Naive thymus-derived CD4-positive, alpha-beta T cell (primary cell): ENCODE results near the gene CADPS. TPM values are rescaled to one million over a fixed set of nuclear protein-coding genes. Genes with fewer than 3 reads are reported as not detected.

Experiments
- ATAC-seq: fragments of 150-1000 bp; cut with Tn5 transposase; 2 replicates; pipeline ENCODE4 v1.10.0; 2021; ENCODE audit warnings: mild to moderate bottlenecking, moderate library complexity
- CTCF ChIA-PET: fragments of 350-600 bp; sonication (Branson Sonifier 250); formaldehyde crosslinking; loops from one replicate; lab custom pipeline; 2021; ENCODE audit warnings: antibody characterized with exemption; lab: Charles Lee
- POLR2A ChIA-PET: fragments of 350-600 bp; sonication (Branson Sonifier 250); formaldehyde crosslinking; loops from one replicate; lab custom pipeline; 2021; ENCODE audit warnings: antibody characterized with exemption, inconsistent platforms; lab: Charles Lee
- DNase-seq, 9 donors: peaks; one replicate each; pipeline versions ENCODE4 v3.0.0 to v3.0.0-alpha.2; 2020 to 2022; ENCODE audit warnings: mixed read lengths in 1 of 9
- H3K27ac ChIP-seq: one replicate; pipeline ENCODE4 v1.7.0; 2013; ENCODE audit warnings: mild to moderate bottlenecking, low read depth, low read length, moderate library complexity
- H3K27me3 ChIP-seq, 2 donors: one replicate each; pipeline ENCODE4 v1.7.0; 2013; ENCODE audit warnings: low read length in 2 of 2, mild to moderate bottlenecking in 2 of 2, moderate library complexity in 2 of 2; ENCODE audit not compliant: control insufficient read depth in 2 of 2, insufficient read depth in 2 of 2
- H3K36me3 ChIP-seq, 3 experiments: 1 replicate in 2 of 3; 2 replicates in 1 of 3; pipeline ENCODE4 v1.7.0; 2013; ENCODE audit warnings: low read length in 3 of 3, mild to moderate bottlenecking in 3 of 3, moderate library complexity in 1 of 3; ENCODE audit not compliant: insufficient read depth in 3 of 3, control insufficient read depth in 2 of 3
- H3K4me1 ChIP-seq, 2 donors: one replicate each; pipeline ENCODE4 v1.7.0; 2013; ENCODE audit warnings: low read length in 2 of 2, mild to moderate bottlenecking in 2 of 2, moderate library complexity in 1 of 2; ENCODE audit not compliant: control insufficient read depth in 2 of 2, insufficient read depth in 2 of 2
- H3K4me3 ChIP-seq: 2 replicates; pipeline ENCODE4 v1.7.0; 2013; ENCODE audit warnings: mild to moderate bottlenecking, low read length
- H3K9me3 ChIP-seq, 3 experiments: 1 replicate in 2 of 3; 2 replicates in 1 of 3; pipeline ENCODE4 v1.7.0; 2013; ENCODE audit warnings: low read length in 3 of 3; ENCODE audit not compliant: control insufficient read depth in 2 of 3
- H3K27ac Mint-ChIP-seq, 9 donors: one replicate each; pipeline ENCODE4 v1.8.0; 2020 to 2022; ENCODE audit warnings: mixed read lengths in 9 of 9, mild to moderate bottlenecking in 8 of 9, moderate library complexity in 5 of 9, inconsistent platforms in 2 of 9
- H3K27me3 Mint-ChIP-seq, 5 donors: one replicate each; pipeline ENCODE4 v1.8.0; 2021 to 2022; ENCODE audit warnings: mixed read lengths in 5 of 5, mild to moderate bottlenecking in 1 of 5
- H3K36me3 Mint-ChIP-seq, 5 donors: one replicate each; pipeline ENCODE4 v1.8.0; 2020 to 2022; ENCODE audit warnings: mixed read lengths in 5 of 5, mild to moderate bottlenecking in 3 of 5, inconsistent platforms in 1 of 5
- H3K4me1 Mint-ChIP-seq, 7 donors: one replicate each; pipeline ENCODE4 v1.8.0; 2020 to 2022; ENCODE audit warnings: mixed read lengths in 7 of 7, mild to moderate bottlenecking in 3 of 7, inconsistent platforms in 1 of 7
- H3K4me3 Mint-ChIP-seq, 10 donors: one replicate each; pipeline ENCODE4 v1.8.0; 2020 to 2022; ENCODE audit warnings: mild to moderate bottlenecking in 10 of 10, mixed read lengths in 10 of 10, moderate library complexity in 6 of 10, inconsistent platforms in 2 of 10
- H3K9me3 Mint-ChIP-seq, 11 donors: one replicate each; pipeline ENCODE4 v1.8.0; 2020 to 2022; ENCODE audit warnings: mixed read lengths in 11 of 11, mild to moderate bottlenecking in 4 of 11, inconsistent platforms in 1 of 11, moderate library complexity in 1 of 11
- intact Hi-C, 2 donors: fragments of 100-400 bp; cut with micrococcal nuclease; formaldehyde crosslinking; loops; one replicate each; pipeline ENCODE4 v1.15.1; 2023
- polyA plus RNA-seq, 2 donors: library from polyadenylated mRNA; unstranded; fragments of 300-500 nt; fragmentation: Illumina TruSeq; gene quantifications; one replicate each; pipeline ENCODE4 v1.2.3, GENCODE V29; 2021
- total RNA-seq, 6 experiments: library from RNA in 5 of 6; stranded (reverse) in 5 of 6; gene quantifications; 1 replicate in 5 of 6; 2 replicates in 1 of 6; pipeline ENCODE4 v1.2.3 and lab custom pipeline; 2021 to 2026

Gene CADPS
- total and polyA plus RNA-seq, 7 experiments from 2014 or later = not detected

GRCh38 chr3:62538691-62539356 lies 336.4 kb downstream of the CADPS start:
- Mint-ChIP-seq H3K27me3 (peaks cover 0 to 11% (median 6%) of the 10 kb centered on the region in 5 donors), H3K4me1 (no peaks in the 10 kb centered on the region), H3K4me3 (no peak overlapping the region), H3K36me3 (no peaks in the 10 kb centered on the region), H3K9me3 (peaks cover 0 to 3% (median 0%) of the 10 kb centered on the region in 11 donors), H3K27ac (no peak overlapping the region)
- DNase-seq = no peak
- intact Hi-C loops = no loop called here
- CTCF ChIA-PET = no interaction called here
- no peaks in the 10 kb centered on the region for H3K9me3 ChIP-seq
- H3K27ac ChIP-seq = no peak overlapping the region
- POLR2A ChIA-PET = no interaction called here
- no peak for ATAC-seq
- H3K36me3 ChIP-seq = no peaks in the 10 kb centered on the region
- H3K4me3 ChIP-seq = no peak overlapping the region
- H3K27me3 ChIP-seq = no peaks in the 10 kb centered on the region
- H3K4me1 ChIP-seq = no peaks in the 10 kb centered on the region

DNA sequence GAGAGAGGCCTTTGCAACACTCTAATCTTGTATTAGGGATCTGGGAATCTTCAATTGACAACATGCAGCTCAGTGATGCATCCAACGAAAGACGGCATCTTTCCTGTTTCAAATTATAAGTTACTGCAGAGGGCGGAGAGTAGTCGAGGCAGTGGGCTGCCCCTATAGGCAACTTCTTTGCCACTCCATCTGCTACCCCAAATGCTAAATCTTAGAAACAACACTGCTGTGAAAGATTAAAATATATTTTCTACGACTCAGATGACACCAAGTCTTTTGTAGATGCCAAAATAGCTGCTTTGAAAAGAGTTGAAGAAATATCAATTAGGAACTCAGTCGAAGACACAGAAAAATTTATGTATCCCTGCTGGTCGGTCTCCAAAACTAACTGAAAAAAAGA lies 340.9 kb downstream of the CADPS start:
- DNase-seq (no peak), ATAC-seq (no peak)
- Histone ChIP-seq H3K9me3 (no peaks in the 10 kb centered on the region), H3K27me3 (no peaks in the 10 kb centered on the region), H3K36me3 (no peaks in the 10 kb centered on the region), H3K4me3 (no peak overlapping the region), H3K27ac (no peak overlapping the region), H3K4me1 (no peaks in the 10 kb centered on the region)
- Mint-ChIP-seq H3K27me3 (peaks cover 0 to 10% (median 5%) of the 10 kb centered on the region in 5 donors), H3K9me3 (peaks cover 0 to 5% (median 0%) of the 10 kb centered on the region in 11 donors), H3K27ac (no peak overlapping the region), H3K4me1 (no peaks in the 10 kb centered on the region), H3K36me3 (no peaks in the 10 kb centered on the region), H3K4me3 (no peak overlapping the region)
- intact Hi-C loops = no loop called here
- ChIA-PET CTCF (no interaction called here), POLR2A (no interaction called here)

DNA sequence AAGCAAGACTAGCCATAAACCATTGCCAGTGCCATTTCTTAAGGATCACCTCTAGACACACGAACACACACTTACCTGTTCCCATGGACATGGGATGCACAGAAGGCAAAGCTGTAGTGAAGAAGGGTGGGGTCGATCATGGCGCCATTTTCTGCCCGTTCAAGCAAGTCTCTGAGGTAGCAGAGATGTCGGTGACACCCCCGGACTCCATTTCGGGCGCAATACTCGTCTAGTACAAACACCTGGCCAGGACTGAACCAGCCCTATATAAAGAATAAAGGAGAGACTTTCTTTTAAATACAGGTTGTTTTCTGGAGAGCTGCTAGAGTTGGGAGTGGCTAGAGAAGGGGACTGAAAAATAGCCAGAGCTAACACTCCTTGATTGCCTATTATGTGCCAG lies 342.4 kb downstream of the CADPS start:
- Mint-ChIP-seq H3K27ac (no peak overlapping the region), H3K4me1 (no peaks in the 10 kb centered on the region), H3K9me3 (peaks cover 0 to 5% (median 0%) of the 10 kb centered on the region in 11 donors), H3K4me3 (no peak overlapping the region), H3K36me3 (no peaks in the 10 kb centered on the region), H3K27me3 (peaks cover 0 to 4% (median 0%) of the 10 kb centered on the region in 5 donors)
- Histone ChIP-seq H3K27me3 (no peaks in the 10 kb centered on the region), H3K36me3 (no peaks in the 10 kb centered on the region), H3K9me3 (no peaks in the 10 kb centered on the region), H3K4me3 (no peak overlapping the region), H3K4me1 (no peaks in the 10 kb centered on the region), H3K27ac (no peak overlapping the region)
- ChIA-PET CTCF (no interaction called here), POLR2A (no interaction called here)
- ATAC-seq = no peak
- intact Hi-C loops = no loop called here
- no peak for DNase-seq

DNA sequence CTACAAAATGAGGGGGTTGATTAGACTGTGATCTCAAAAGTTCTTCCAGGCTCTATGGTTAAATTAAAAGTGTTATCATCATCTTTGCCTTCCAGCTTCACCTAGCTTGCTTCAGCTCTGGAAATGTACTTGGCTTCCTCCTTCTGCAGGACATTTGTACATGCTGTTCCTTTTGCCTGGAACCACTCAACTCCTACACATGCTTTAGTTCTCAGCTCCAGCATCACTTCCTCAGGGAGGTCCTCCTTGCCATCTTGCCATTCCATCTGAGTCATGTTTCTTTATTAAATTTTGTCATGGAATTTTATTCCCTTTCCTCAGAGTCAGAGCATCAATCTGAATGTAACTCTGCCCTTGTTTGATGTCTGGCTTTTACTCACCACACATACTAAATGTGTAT lies 343.2 kb downstream of the CADPS start:
- CTCF ChIA-PET = interaction anchor here (0.6 kb wide), 1 partner anchor 254 kb away, joined by 3 read pairs; no protein-coding TSS in a partner anchor
- Mint-ChIP-seq H3K27ac (no peak overlapping the region), H3K27me3 (peaks cover 0 to 4% (median 0%) of the 10 kb centered on the region in 5 donors), H3K9me3 (peaks cover 0 to 5% (median 0%) of the 10 kb centered on the region in 11 donors), H3K36me3 (no peaks in the 10 kb centered on the region), H3K4me1 (no peaks in the 10 kb centered on the region), H3K4me3 (no peak overlapping the region)
- Histone ChIP-seq H3K36me3 (no peaks in the 10 kb centered on the region), H3K4me3 (no peak overlapping the region), H3K4me1 (no peaks in the 10 kb centered on the region), H3K27ac (no peak overlapping the region), H3K9me3 (no peaks in the 10 kb centered on the region), H3K27me3 (no peaks in the 10 kb centered on the region)
- DNase-seq (no peak), ATAC-seq (no peak)
- POLR2A ChIA-PET = no interaction called here
- intact Hi-C loops = no loop called here

- CTCF ChIA-PET = interaction anchor here (0.6 kb wide), 1 partner anchor 253 kb away, joined by 3 read pairs; no protein-coding TSS in a partner anchor
- no peak for ATAC-seq
Observed at GRCh38 chr3:62531493-62531892, 343.7 kb downstream of the CADPS start.

DNA sequence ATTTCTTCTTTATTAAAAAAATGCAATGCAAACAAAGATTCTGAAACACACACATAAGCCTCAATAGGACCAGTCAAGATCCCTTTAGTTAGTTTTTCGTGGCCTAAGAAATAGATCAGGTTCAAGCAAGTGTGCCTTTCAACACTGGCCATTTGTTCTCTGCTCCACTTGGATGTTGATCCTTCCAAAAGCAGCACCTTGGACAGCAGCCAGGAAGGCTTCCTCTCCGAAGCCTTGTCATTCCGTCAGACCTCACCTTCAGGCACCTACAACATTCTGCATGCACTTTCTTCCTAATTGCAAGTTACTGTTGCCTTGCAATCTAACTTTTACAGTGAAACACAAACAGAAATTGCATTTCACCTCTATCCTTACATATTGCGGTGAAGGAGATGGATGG lies 346.0 kb downstream of the CADPS start:
- H3K4me3 Mint-ChIP-seq = no peak overlapping the region
- no peaks in the 10 kb centered on the region for H3K27me3 ChIP-seq
- no peak for ATAC-seq
- H3K9me3 Mint-ChIP-seq = peaks cover 0 to 10% (median 0%) of the 10 kb centered on the region in 11 donors
- no peak overlapping the region for H3K27ac ChIP-seq
- intact Hi-C loops = no loop called here
- no peak for DNase-seq
- H3K4me3 ChIP-seq = no peak overlapping the region
- POLR2A ChIA-PET = no interaction called here
- no peaks in the 10 kb centered on the region for H3K4me1 ChIP-seq
- H3K9me3 ChIP-seq = no peaks in the 10 kb centered on the region
- H3K36me3 Mint-ChIP-seq = no peaks in the 10 kb centered on the region
- H3K27me3 Mint-ChIP-seq = peaks cover 0 to 13% (median 6%) of the 10 kb centered on the region in 5 donors
- no peak overlapping the region for H3K27ac Mint-ChIP-seq
- CTCF ChIA-PET = interaction anchor here (0.6 kb wide), 1 partner anchor 13 kb away, joined by 3 read pairs; no protein-coding TSS in a partner anchor
- H3K36me3 ChIP-seq = no peaks in the 10 kb centered on the region
- no peaks in the 10 kb centered on the region for H3K4me1 Mint-ChIP-seq

More at GRCh38 chr3:62531493-62531892, 343.7 kb downstream of the CADPS start:
- Mint-ChIP-seq H3K27me3 (peaks cover 0 to 4% (median 0%) of the 10 kb centered on the region in 5 donors), H3K4me1 (no peaks in the 10 kb centered on the region), H3K36me3 (no peaks in the 10 kb centered on the region), H3K4me3 (no peak overlapping the region), H3K9me3 (peaks cover 0 to 5% (median 0%) of the 10 kb centered on the region in 11 donors), H3K27ac (no peak overlapping the region)
- H3K36me3 ChIP-seq = no peaks in the 10 kb centered on the region
- H3K9me3 ChIP-seq = no peaks in the 10 kb centered on the region
- H3K27me3 ChIP-seq = no peaks in the 10 kb centered on the region
- POLR2A ChIA-PET = no interaction called here
- H3K27ac ChIP-seq = no peak overlapping the region
- H3K4me1 ChIP-seq = no peaks in the 10 kb centered on the region
- intact Hi-C loops = no loop called here
- no peak overlapping the region for H3K4me3 ChIP-seq
- no peak for DNase-seq

DNA sequence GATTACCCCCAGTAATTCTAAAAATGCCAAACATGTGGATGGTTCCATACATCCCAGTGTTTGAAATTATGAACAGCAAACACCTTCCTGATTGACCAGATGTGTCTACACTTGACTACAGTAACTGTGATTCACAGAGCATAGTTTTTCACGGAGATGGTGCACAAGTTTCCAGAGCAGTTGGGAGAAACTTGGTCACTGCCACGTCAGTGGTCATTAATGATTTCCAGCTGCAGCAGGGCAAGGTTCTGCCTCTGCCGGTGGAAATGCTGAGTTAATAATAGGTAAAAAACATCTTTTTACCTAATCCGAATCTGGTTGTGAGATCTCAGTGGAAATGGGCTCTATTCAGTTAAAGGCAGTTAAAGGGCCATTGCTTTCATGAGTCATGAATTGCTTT lies 347.7 kb downstream of the CADPS start:
- Histone ChIP-seq H3K27me3 (no peaks in the 10 kb centered on the region), H3K27ac (no peak overlapping the region), H3K4me1 (no peaks in the 10 kb centered on the region), H3K36me3 (no peaks in the 10 kb centered on the region), H3K9me3 (no peaks in the 10 kb centered on the region), H3K4me3 (no peak overlapping the region)
- CTCF ChIA-PET = no interaction called here
- intact Hi-C loops = no loop called here
- H3K4me3 Mint-ChIP-seq = no peak overlapping the region
- H3K27ac Mint-ChIP-seq = no peak overlapping the region
- POLR2A ChIA-PET = no interaction called here
- no peak for DNase-seq
- peaks cover 0 to 7% (median 0%) of the 10 kb centered on the region in 11 donors for H3K9me3 Mint-ChIP-seq
- H3K4me1 Mint-ChIP-seq = no peaks in the 10 kb centered on the region
- H3K27me3 Mint-ChIP-seq = peaks cover 0 to 21% (median 6%) of the 10 kb centered on the region in 5 donors
- no peaks in the 10 kb centered on the region for H3K36me3 Mint-ChIP-seq
- ATAC-seq = no peak
